ENCODE data around the gene SLC39A7. TPM values are rescaled to one million over a fixed set of nuclear protein-coding genes. Genes with fewer than 3 reads are reported as not detected.

Gene SLC39A7
- total and polyA plus RNA-seq, 11 donors = 39.9 to 197 (median 55.3) TPM

- intact Hi-C loops (cut with DNase I) = loop anchor here in 4 of 10 donors (2.0 to 10.0 kb wide), 3 partner anchors 40 to 1013 kb away; partner anchors contain the start of genes GPSM3 (in 1 of the 4) and PBX2 (in 1 of the 4)
- peaks cover 5 to 47% (median 32%) of the 10 kb centered on the region in 12 donors for H3K4me1 ChIP-seq
- WGBS, 4 donors = 1 to 3% (median 2%) methylated on average over 26 to 29 of the region's 29 CpGs
Observed at GRCh38 chr6:33207552-33208090, 7.0 kb downstream of the SLC39A7 start.

GRCh38 chr6:33208091-33208967 is 7.7 kb downstream of the SLC39A7 start, which contains the start of gene RING1:
Gene RING1 (plus strand): TSS chr6:33208500. CDS start chr6:33208823, 323 bp downstream.
- Histone ChIP-seq H3K4me1 (peaks cover 4 to 49% (median 34%) of the 10 kb centered on the region in 12 donors), H3K36me3 (peaks cover 0 to 32% (median 23%) of the 10 kb centered on the region in 9 donors), H3K27me3 (peaks cover 0 to 5% (median 0%) of the 10 kb centered on the region in 9 donors), H3K27ac (peak within 1 kb of the TSS; percentile 82 to 99 (median 94)), H3K4me3 (peak within 1 kb of the TSS; percentile 78 to 99 (median 90)), H3K9me3 (no peaks in the 10 kb centered on the region)
- peak; percentile 45 to 84 (median 81) for ATAC-seq
- WGBS, 4 donors = 0 to 1% (median 1%) methylated on average over 36 to 86 of the region's 86 CpGs
- peak; percentile 91 to 94 (median 92) for DNase-seq
- TF ChIP-seq, protein P1, sequence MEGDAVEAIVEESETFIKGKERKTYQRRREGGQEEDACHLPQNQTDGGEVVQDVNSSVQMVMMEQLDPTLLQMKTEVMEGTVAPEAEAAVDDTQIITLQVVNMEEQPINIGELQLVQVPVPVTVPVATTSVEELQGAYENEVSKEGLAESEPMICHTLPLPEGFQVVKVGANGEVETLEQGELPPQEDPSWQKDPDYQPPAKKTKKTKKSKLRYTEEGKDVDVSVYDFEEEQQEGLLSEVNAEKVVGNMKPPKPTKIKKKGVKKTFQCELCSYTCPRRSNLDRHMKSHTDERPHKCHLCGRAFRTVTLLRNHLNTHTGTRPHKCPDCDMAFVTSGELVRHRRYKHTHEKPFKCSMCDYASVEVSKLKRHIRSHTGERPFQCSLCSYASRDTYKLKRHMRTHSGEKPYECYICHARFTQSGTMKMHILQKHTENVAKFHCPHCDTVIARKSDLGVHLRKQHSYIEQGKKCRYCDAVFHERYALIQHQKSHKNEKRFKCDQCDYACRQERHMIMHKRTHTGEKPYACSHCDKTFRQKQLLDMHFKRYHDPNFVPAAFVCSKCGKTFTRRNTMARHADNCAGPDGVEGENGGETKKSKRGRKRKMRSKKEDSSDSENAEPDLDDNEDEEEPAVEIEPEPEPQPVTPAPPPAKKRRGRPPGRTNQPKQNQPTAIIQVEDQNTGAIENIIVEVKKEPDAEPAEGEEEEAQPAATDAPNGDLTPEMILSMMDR (IDR thresholded peaks at IDR 0.05) = no peak
- peak; percentile 84 to 97 for TF ChIP-seq POLR2A (IDR thresholded peaks at IDR 0.05)
- intact Hi-C loops (cut with DNase I) = loop anchor here in 4 of 10 donors (2.0 to 10.0 kb wide), 3 partner anchors 39 to 1014 kb away; partner anchors contain the start of genes GPSM3 (in 1 of the 4) and PBX2 (in 1 of the 4)

More at GRCh38 chr6:33207552-33208090, 7.0 kb downstream of the SLC39A7 start:
- Histone ChIP-seq H3K9me3 (no peaks in the 10 kb centered on the region), H3K27ac (peak overlapping the region; percentile 82 to 99 (median 94)), H3K4me3 (peak overlapping the region; percentile 78 to 99 (median 90)), H3K36me3 (peaks cover 0 to 39% (median 30%) of the 10 kb centered on the region in 9 donors), H3K27me3 (no peaks in the 10 kb centered on the region)
- TF ChIP-seq POLR2A (IDR thresholded peaks at IDR 0.05) = no peak
- TF ChIP-seq, protein P1 (IDR thresholded peaks at IDR 0.05) = no peak
- DNase-seq (peak in 3 of 5 donors; percentile 58 to 63 (median 61)), ATAC-seq (peak in 3 of 4 donors; percentile 6 to 35 (median 35))

DNA sequence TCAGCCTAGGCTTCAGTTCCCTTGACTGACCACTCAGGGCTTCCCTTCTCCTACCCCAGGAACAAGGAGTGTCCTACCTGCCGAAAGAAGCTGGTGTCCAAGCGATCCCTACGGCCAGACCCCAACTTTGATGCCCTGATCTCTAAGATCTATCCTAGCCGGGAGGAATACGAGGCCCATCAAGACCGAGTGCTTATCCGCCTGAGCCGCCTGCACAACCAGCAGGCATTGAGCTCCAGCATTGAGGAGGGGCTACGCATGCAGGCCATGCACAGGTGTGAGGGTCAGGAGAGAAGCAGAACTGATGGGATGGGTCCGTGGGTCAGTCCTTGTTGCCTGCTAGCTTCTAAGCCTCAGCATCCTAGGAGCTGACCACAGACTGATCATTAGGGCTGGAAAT is 9.2 kb downstream of the SLC39A7 start:
- 90 to 96% (median 94%) methylated on average over 6 to 10 of the region's 10 CpGs for whole genome bisulfite sequencing, 4 donors

More for the DNA sequence above, 9.2 kb downstream of the SLC39A7 start:
- peaks cover 0 to 44% (median 28%) of the 10 kb centered on the region in 12 donors for H3K4me1 ChIP-seq
- peaks cover 0 to 5% (median 0%) of the 10 kb centered on the region in 9 donors for H3K27me3 ChIP-seq
- DNase-seq (no peak), ATAC-seq (no peak)
- intact Hi-C loops (cut with DNase I) = loop anchor here in 6 of 10 donors (2.0 to 10.0 kb wide), 3 partner anchors 37 to 1015 kb away; partner anchors contain the start of genes GPSM3 (in 1 of the 6) and PBX2 (in 1 of the 6)
- TF ChIP-seq, protein P1 (IDR thresholded peaks at IDR 0.05) = no peak
- TF ChIP-seq POLR2A (IDR thresholded peaks at IDR 0.05) = no peak
- no peaks in the 10 kb centered on the region for H3K9me3 ChIP-seq
- H3K4me3 ChIP-seq = no peak overlapping the region
- peaks cover 0 to 25% (median 17%) of the 10 kb centered on the region in 9 donors for H3K36me3 ChIP-seq
- H3K27ac ChIP-seq = no peak overlapping the region
